Measurements from ENCODE around the gene HNRNPAB. TPM values are rescaled to one million over a fixed set of nuclear protein-coding genes. Genes with fewer than 3 reads are reported as not detected.
A peak's percentile ranks its signal among the peaks of the same experiment; 100 is the strongest.

The HNRNPAB gene
- polyA plus RNA-seq, 1 experiment: 102 TPM

DNA sequence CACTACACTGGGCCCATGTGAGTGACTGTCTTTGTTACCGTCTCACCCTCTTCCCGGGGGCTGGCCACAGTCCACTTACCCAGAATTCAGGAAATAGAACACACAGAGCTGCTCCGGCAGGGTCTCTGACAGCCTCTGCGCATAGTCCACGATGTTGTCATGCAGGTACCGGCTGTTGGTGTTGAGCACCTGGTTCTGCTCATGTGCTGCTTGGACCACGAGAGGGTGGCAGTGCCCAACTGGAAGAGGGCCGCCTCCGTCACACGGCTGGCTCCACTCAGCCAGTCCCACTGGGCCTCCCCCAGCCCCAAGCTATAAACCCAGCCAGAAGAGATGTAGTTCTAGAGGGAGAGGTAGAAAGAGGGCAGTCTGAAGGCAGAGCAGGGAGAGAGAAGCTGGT, 25.5 kb downstream of the HNRNPAB start:
- ChIA-PET POLR2A (interaction anchor here (0.6 kb wide), 1 partner anchor 496 kb away, joined by 3 read pairs; no protein-coding TSS in a partner anchor), CTCF (no interaction called here)
- DNase-seq (ENCODE audit: low read depth, low spot score): no peak
- Histone ChIP-seq H3K4me3 (ENCODE audit: low read depth, low read length) (no peak overlapping the region), H3K27me3 (ENCODE audit: control insufficient read depth, insufficient read depth, low read length) (no peaks in the 10 kb centered on the region), H3K9me3 (ENCODE audit: control insufficient read depth, insufficient read depth, low read length) (peaks cover 10% of the 10 kb centered on the region), H3K27ac (ENCODE audit: low read depth, low read length) (no peak overlapping the region)
- no peak for TF ChIP-seq CTCF (IDR thresholded peaks at IDR 0.05; ENCODE audit: low read depth, low read length)

GRCh38 chr5:178230879-178231538, 26.7 kb downstream of the HNRNPAB start:
- H3K27ac ChIP-seq (ENCODE audit: low read depth, low read length): no peak overlapping the region
- no peak for DNase-seq (ENCODE audit: low read depth, low spot score)
- TF ChIP-seq CTCF (IDR thresholded peaks at IDR 0.05; ENCODE audit: low read depth, low read length): no peak
- CTCF ChIA-PET: interaction anchor here (0.8 kb wide), 1 partner anchor 25 kb away, joined by 3 read pairs; no protein-coding TSS in a partner anchor
- POLR2A ChIA-PET: interaction anchor here (0.7 to 2.3 kb wide), 2 partner anchors 13 to 27 kb away, joined by 4 to 12 read pairs; partner anchors contain the start of gene HNRNPAB
- no peaks in the 10 kb centered on the region for H3K27me3 ChIP-seq (ENCODE audit: control insufficient read depth, insufficient read depth, low read length)
- H3K4me3 ChIP-seq (ENCODE audit: low read depth, low read length): peak overlapping the region; percentile 86
- H3K9me3 ChIP-seq (ENCODE audit: control insufficient read depth, insufficient read depth, low read length): peaks cover 10% of the 10 kb centered on the region

GRCh38 chr5:178231539-178232123, 27.3 kb downstream of the HNRNPAB start:
- Histone ChIP-seq H3K27ac (ENCODE audit: low read depth, low read length) (peak overlapping the region; percentile 57), H3K4me3 (ENCODE audit: low read depth, low read length) (peak overlapping the region; percentile 86), H3K27me3 (ENCODE audit: control insufficient read depth, insufficient read depth, low read length) (no peaks in the 10 kb centered on the region), H3K9me3 (ENCODE audit: control insufficient read depth, insufficient read depth, low read length) (peaks cover 10% of the 10 kb centered on the region)
- POLR2A ChIA-PET: interaction anchor here (2.3 kb wide), 1 partner anchor 27 kb away, joined by 12 read pairs; the partner anchor contains the start of gene HNRNPAB
- CTCF ChIA-PET: interaction anchor here (0.8 kb wide), 1 partner anchor 26 kb away, joined by 3 read pairs; no protein-coding TSS in a partner anchor
- no peak for DNase-seq (ENCODE audit: low read depth, low spot score)
- TF ChIP-seq CTCF (IDR thresholded peaks at IDR 0.05; ENCODE audit: low read depth, low read length): no peak

DNA sequence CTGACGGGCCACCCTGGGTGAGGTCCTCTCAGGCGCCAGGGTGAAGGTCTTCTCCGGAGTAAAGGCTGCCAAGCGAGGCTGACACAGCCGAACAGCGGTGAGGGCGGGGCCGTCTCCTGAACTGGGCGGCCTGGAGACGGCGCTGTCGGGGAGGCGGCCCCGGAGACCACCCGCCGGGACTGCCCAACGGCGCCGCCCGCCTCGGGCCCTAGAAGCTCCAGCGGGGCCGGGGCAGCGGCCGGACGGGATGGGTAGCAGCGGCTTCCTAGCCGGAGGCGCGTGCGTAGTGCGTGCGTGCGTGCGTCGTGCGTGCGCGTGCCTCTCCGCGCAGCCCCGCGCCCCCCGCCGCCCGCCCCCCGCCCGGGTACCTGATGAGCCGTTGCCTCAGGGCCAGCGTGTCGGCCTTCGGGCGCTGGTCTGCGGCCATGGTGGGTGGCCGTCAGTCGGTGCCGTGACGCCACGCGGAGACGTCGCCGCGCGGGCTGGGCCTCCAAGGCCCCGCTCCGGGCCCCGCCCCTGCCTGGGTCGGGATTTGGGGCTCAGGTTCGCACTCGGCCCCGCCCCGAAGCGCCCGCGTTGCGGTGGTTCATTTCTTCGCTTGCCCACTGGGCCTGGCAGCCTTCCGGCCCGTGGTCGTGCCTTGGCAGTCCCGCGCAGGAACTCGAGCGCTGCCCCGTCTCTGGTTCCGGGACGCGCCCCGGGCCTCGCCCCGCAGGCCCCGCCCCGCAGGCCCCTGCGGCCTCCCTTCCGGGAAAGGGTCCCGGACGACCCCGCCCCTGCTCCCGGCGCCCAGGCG, 28.0 kb downstream of the HNRNPAB start, which contains the start of gene PHYKPL:
Gene PHYKPL, minus strand, starts transcription at position 679 of the 796 bp plus-strand sequence. Its CDS starts 252 bp downstream, at position 427.
- Histone ChIP-seq H3K9me3 (ENCODE audit: control insufficient read depth, insufficient read depth, low read length) (peaks cover 5% of the 10 kb centered on the region), H3K4me3 (ENCODE audit: low read depth, low read length) (peak within 1 kb of the TSS; percentile 86), H3K27ac (ENCODE audit: low read depth, low read length) (peak within 1 kb of the TSS; percentile 57), H3K27me3 (ENCODE audit: control insufficient read depth, insufficient read depth, low read length) (no peaks in the 10 kb centered on the region)
- ChIA-PET POLR2A (interaction anchor here (0.7 to 2.3 kb wide), 4 partner anchors 12 to 28 kb away, joined by 3 to 12 read pairs (median 6); partner anchors contain the start of gene HNRNPAB), CTCF (no interaction called here)
- no peak for DNase-seq (ENCODE audit: low read depth, low spot score)
- TF ChIP-seq CTCF (IDR thresholded peaks at IDR 0.05; ENCODE audit: low read depth, low read length): no peak

Data from AG04450 (cell line).